A673 (cell line): ENCODE results near the gene SPATC1L. TPM values are rescaled to one million over a fixed set of nuclear protein-coding genes. Genes with fewer than 3 reads are reported as not detected.

Source experiments
- BruUV-seq: library from RNA; stranded (reverse); fragments of 400-500 nt; replicated peaks from 2 replicates; lab custom pipeline; 2021; lab: Mats Ljungman, UMichigan
- CTCF ChIA-PET: fragments of 300-600 bp; sonication (Branson Sonifier 250); formaldehyde crosslinking; loops from one replicate; lab custom pipeline; 2022; ENCODE audit warnings: antibody characterized with exemption; lab: Charles Lee
- POLR2A ChIA-PET: fragments of 300-600 bp; sonication (Branson Sonifier 250); formaldehyde crosslinking; loops from one replicate; lab custom pipeline; 2022; ENCODE audit warnings: antibody characterized with exemption; ENCODE audit not compliant: low non-redundant PET; lab: Charles Lee
- DNase-seq: peaks from one replicate; pipeline ENCODE4 v3.0.0-alpha.2; 2015; ENCODE audit warnings: low spot score
- H3K27ac ChIP-seq: fragments of 200-600 bp; sonication (generic); 2 replicates; pipeline ENCODE4 v1.5.1; 2016; ENCODE audit warnings: mixed run types, low read depth, mild to moderate bottlenecking, mixed read lengths, antibody characterized with exemption, low read length; ENCODE audit not compliant: poor library complexity, severe bottlenecking
- H3K27me3 ChIP-seq: fragments of 200-600 bp; sonication (generic); replicated peaks from 2 replicates; pipeline ENCODE4 v1.6.1; 2017; ENCODE audit warnings: mixed run types, low read depth, mild to moderate bottlenecking, mixed read lengths, antibody characterized with exemption, low read length; ENCODE audit not compliant: insufficient read depth, poor library complexity
- H3K36me3 ChIP-seq: fragments of 200-600 bp; sonication (generic); 2 replicates; pipeline ENCODE4 v1.6.1; 2016; ENCODE audit warnings: mixed run types, mild to moderate bottlenecking, mixed read lengths, antibody characterized with exemption, low read length; ENCODE audit not compliant: insufficient read depth, poor library complexity, severe bottlenecking
- H3K4me1 ChIP-seq: fragments of 200-600 bp; sonication (generic); 2 replicates; pipeline ENCODE4 v1.6.1; 2017; ENCODE audit warnings: mixed run types, mild to moderate bottlenecking, mixed read lengths, antibody characterized with exemption, low read length; ENCODE audit not compliant: insufficient read depth, poor library complexity, severe bottlenecking
- H3K4me3 ChIP-seq: fragments of 200-600 bp; sonication (generic); 2 replicates; pipeline ENCODE4 v1.5.1; 2016; ENCODE audit warnings: low read depth, mixed run types, mild to moderate bottlenecking, mixed read lengths, low read length; ENCODE audit not compliant: poor library complexity, severe bottlenecking
- H3K9me3 ChIP-seq: fragments of 200-600 bp; sonication (generic); 2 replicates; pipeline ENCODE4 v1.6.1; 2016; ENCODE audit warnings: mixed run types, low read depth, mild to moderate bottlenecking, mixed read lengths, antibody characterized with exemption, low read length; ENCODE audit not compliant: poor library complexity, severe bottlenecking
- CTCF ChIP-seq: fragments of 300-800, 200-600 bp; sonication (generic); conservative IDR thresholded peaks from 2 replicates; pipeline ENCODE4 v1.5.1; 2017; ENCODE audit warnings: low read depth, mild to moderate bottlenecking, antibody characterized with exemption, low read length, moderate library complexity, mixed read lengths
- EZH2 ChIP-seq: fragments of 200-600 bp; sonication (generic); IDR thresholded peaks from 2 replicates; pipeline ENCODE4 v1.6.1; 2017; ENCODE audit warnings: borderline replicate concordance, low read depth, mild to moderate bottlenecking, mixed read lengths, antibody characterized with exemption, low read length; ENCODE audit not compliant: poor library complexity, severe bottlenecking
- intact Hi-C: fragments of 100-400 bp; cut with micrococcal nuclease; formaldehyde crosslinking; loops from one replicate; pipeline ENCODE4 v1.10.0; 2022; ENCODE audit not compliant: unreplicated experiment
- total RNA-seq: library from RNA; stranded (reverse); gene quantifications from 2 replicates; pipeline ENCODE4 v1.2.3, GENCODE V29; 2021

The SPATC1L gene
- total RNA-seq, 1 experiment from 2014 or later: 30.9 TPM

- CTCF ChIA-PET: no interaction called here
- TSS peak; percentile 51 for BruUV-seq
- Histone ChIP-seq H3K36me3 (peaks cover 50% of the 10 kb centered on the region), H3K27ac (no peak overlapping the region), H3K4me1 (no peaks in the 10 kb centered on the region), H3K4me3 (no peak overlapping the region), H3K27me3 (no peaks in the 10 kb centered on the region), H3K9me3 (no peaks in the 10 kb centered on the region)
- POLR2A ChIA-PET: interaction anchor here (0.7 kb wide), 1 partner anchor 135 kb away, joined by 5 read pairs; a partner anchor contains a TSS
- intact Hi-C loops: no loop called here
- TF ChIP-seq EZH2: no peak
- no peak for TF ChIP-seq CTCF
- DNase-seq: no peak
Observed at GRCh38 chr21:46190491-46191131, 6.4 kb upstream of the SPATC1L start.

GRCh38 chr21:46189959-46190490, 5.8 kb upstream of the SPATC1L start:
- TF ChIP-seq EZH2 (no peak), CTCF (no peak)
- ChIA-PET CTCF (no interaction called here), POLR2A (interaction anchor here (0.7 kb wide), 1 partner anchor 136 kb away, joined by 5 read pairs; a partner anchor contains a TSS)
- BruUV-seq: no TSS peak
- Histone ChIP-seq H3K27ac (no peak overlapping the region), H3K9me3 (no peaks in the 10 kb centered on the region), H3K4me3 (no peak overlapping the region), H3K27me3 (no peaks in the 10 kb centered on the region), H3K4me1 (no peaks in the 10 kb centered on the region), H3K36me3 (peaks cover 44% of the 10 kb centered on the region)
- intact Hi-C loops: no loop called here
- no peak for DNase-seq

- Histone ChIP-seq H3K4me3 (no peak overlapping the region), H3K9me3 (no peaks in the 10 kb centered on the region), H3K27me3 (no peaks in the 10 kb centered on the region), H3K4me1 (no peaks in the 10 kb centered on the region), H3K27ac (no peak overlapping the region), H3K36me3 (peaks cover 38% of the 10 kb centered on the region)
- no peak for DNase-seq
- intact Hi-C loops: no loop called here
- TF ChIP-seq EZH2: no peak
- no peak for TF ChIP-seq CTCF
- BruUV-seq: no TSS peak
- ChIA-PET CTCF (no interaction called here), POLR2A (interaction anchor here (0.7 kb wide), 1 partner anchor 136 kb away, joined by 5 read pairs; a partner anchor contains a TSS)
Observed at GRCh38 chr21:46189213-46189958, 5.1 kb upstream of the SPATC1L start.
